Measurements from ENCODE around the gene CCDC157.

Gene CCDC157

GRCh38 chr22:30356449-30357235 is at the start of gene CCDC157, which contains the start of gene SF3A1:
TSS of gene CCDC157 (plus strand) at chr22:30357007. CDS start at chr22:30366001, 8,994 bp downstream.
TSS of gene SF3A1 (minus strand) at chr22:30356894. CDS start at chr22:30356792, 102 bp downstream.
- DNase-seq, result peak; percentile 88

GRCh38 chr22:30307041-30307574 is 49.7 kb upstream of the CCDC157 start:
- no peak for DNase-seq

GRCh38 chr22:30308093-30308492 is 48.7 kb upstream of the CCDC157 start:
- DNase-seq, result no peak

GRCh38 chr22:30308518-30309230 is 48.1 kb upstream of the CCDC157 start:
- DNase-seq, result peak; percentile 63

- peak; percentile 43 for DNase-seq
Measured at GRCh38 chr22:30309951-30310741, 46.7 kb upstream of the CCDC157 start.

- no peak for DNase-seq
Measured at GRCh38 chr22:30310881-30311771, 45.7 kb upstream of the CCDC157 start.

- peak; percentile 33 for DNase-seq
Measured at GRCh38 chr22:30312053-30312452, 44.8 kb upstream of the CCDC157 start.

GRCh38 chr22:30313527-30314363 is 43.1 kb upstream of the CCDC157 start:
- no peak for DNase-seq

- peak; percentile 57 for DNase-seq
Measured at GRCh38 chr22:30314915-30315314, 41.9 kb upstream of the CCDC157 start.

- peak; percentile 23 for DNase-seq
Measured at GRCh38 chr22:30315962-30316576, 40.7 kb upstream of the CCDC157 start.

- DNase-seq, result no peak
Measured at GRCh38 chr22:30317778-30318177, 39.0 kb upstream of the CCDC157 start.

- no peak for DNase-seq
Measured at GRCh38 chr22:30318799-30319419, 37.9 kb upstream of the CCDC157 start.

- DNase-seq, result no peak
Measured at GRCh38 chr22:30320021-30320556, 36.7 kb upstream of the CCDC157 start.

GRCh38 chr22:30321461-30321860 is 35.3 kb upstream of the CCDC157 start:
- DNase-seq, result no peak

- no peak for DNase-seq
Measured at GRCh38 chr22:30323246-30323645, 33.6 kb upstream of the CCDC157 start.

- DNase-seq, result peak; percentile 70
Measured at GRCh38 chr22:30324014-30324730, 32.6 kb upstream of the CCDC157 start.

- DNase-seq, result no peak
Measured at GRCh38 chr22:30325065-30325720, 31.6 kb upstream of the CCDC157 start.

GRCh38 chr22:30325724-30326254 is 31.0 kb upstream of the CCDC157 start:
- no peak for DNase-seq

Data from CD4-positive, alpha-beta T cell treated with Interleukin-6 for 4 hours (primary cell).